GM12878 (cell line): Measurements from ENCODE around the gene KCNC1. TPM values are rescaled to one million over a fixed set of nuclear protein-coding genes. Genes with fewer than 3 reads are reported as not detected.

Source experiments
- polyA plus RNA-seq, 11 experiments: library from polyadenylated mRNA; depleted of rRNA in 4 of 11; unstranded in 6 of 11; stranded (reverse) in 5 of 11; fragments of >200 nt; fragmentation: Nextera tagmentation in 4 of 11; fragmentation: Illumina TruSeq in 1 of 11; extraction: Ambion mirVana in 4 of 11; extraction: Trizol in 1 of 11; gene quantifications; 1 replicate in 1 of 11; 2 replicates in 10 of 11; pipeline versions ENCODE4 v1.2.1 to v1.2.3, GENCODE V29; 2011 to 2016; ENCODE audit warnings: inconsistent platforms in 2 of 11, missing spikeins in 2 of 11, low read depth in 1 of 11
- total RNA-seq, 4 experiments: library from RNA; depleted of rRNA in 3 of 4; stranded (reverse); fragments of >200 nt in 3 of 4; fragmentation: Illumina TruSeq in 1 of 4; extraction: Trizol in 1 of 4; gene quantifications; 2 replicates each; pipeline versions ENCODE4 v1.2.1 to v1.2.3, GENCODE V29; 2013 to 2021

The KCNC1 gene
- total and polyA plus RNA-seq, 10 of the 15 experiments (the other 5 are each of a cell fraction or from before 2014, with no cell fraction given) = 0.27 to 0.34 TPM; not detected in 8

Other genes starting within 250 kb of the KCNC1 start
- gene USH1C, start 190.4 kb upstream of the KCNC1 start, total RNA-seq (2014; rRNA removed) = not detected in 2 replicates
- not detected in 2 replicates for gene USH1C, start 190.4 kb upstream of the KCNC1 start, total RNA-seq (2014; rRNA removed; fragmentation: Illumina TruSeq; extraction: Trizol)
- not detected in 2 replicates for gene USH1C, start 190.4 kb upstream of the KCNC1 start, total RNA-seq (2021)
- gene USH1C, start 190.4 kb upstream of the KCNC1 start, polyA plus RNA-seq (2011; rRNA removed) = not detected in 2 replicates
- not detected in 2 replicates for gene USH1C, start 190.4 kb upstream of the KCNC1 start, polyA plus RNA-seq (2014; fragmentation: Illumina TruSeq; extraction: Trizol)
- gene USH1C, start 190.4 kb upstream of the KCNC1 start, polyA plus RNA-seq (2014; fragmentation: Nextera tagmentation; extraction: Ambion mirVana) = not detected
- gene USH1C, start 190.4 kb upstream of the KCNC1 start, polyA plus RNA-seq (2014; rRNA removed) = not detected in 2 replicates
- gene USH1C, start 190.4 kb upstream of the KCNC1 start, polyA plus RNA-seq (2016; fragmentation: Nextera tagmentation; extraction: Ambion mirVana) = not detected
- not detected in 2 replicates for gene OTOG, start 187.5 kb upstream of the KCNC1 start, total RNA-seq (2014; rRNA removed)
- gene OTOG, start 187.5 kb upstream of the KCNC1 start, total RNA-seq (2014; rRNA removed; fragmentation: Illumina TruSeq; extraction: Trizol) = not detected in 2 replicates
- not detected in 2 replicates for gene OTOG, start 187.5 kb upstream of the KCNC1 start, total RNA-seq (2021)
- not detected in 2 replicates for gene OTOG, start 187.5 kb upstream of the KCNC1 start, polyA plus RNA-seq (2011; rRNA removed)
- not detected in 2 replicates for gene OTOG, start 187.5 kb upstream of the KCNC1 start, polyA plus RNA-seq (2014; fragmentation: Illumina TruSeq; extraction: Trizol)
- gene OTOG, start 187.5 kb upstream of the KCNC1 start, polyA plus RNA-seq (2014; fragmentation: Nextera tagmentation; extraction: Ambion mirVana) = not detected
- gene OTOG, start 187.5 kb upstream of the KCNC1 start, polyA plus RNA-seq (2014; rRNA removed) = not detected in 2 replicates
- gene OTOG, start 187.5 kb upstream of the KCNC1 start, polyA plus RNA-seq (2016; fragmentation: Nextera tagmentation; extraction: Ambion mirVana) = not detected
- not detected in 2 replicates for gene MYOD1, start 15.2 kb upstream of the KCNC1 start, total RNA-seq (2014; rRNA removed)
- gene MYOD1, start 15.2 kb upstream of the KCNC1 start, total RNA-seq (2014; rRNA removed; fragmentation: Illumina TruSeq; extraction: Trizol) = not detected in 2 replicates
- gene MYOD1, start 15.2 kb upstream of the KCNC1 start, total RNA-seq (2021) = not detected in 2 replicates
- gene MYOD1, start 15.2 kb upstream of the KCNC1 start, polyA plus RNA-seq (2011; rRNA removed) = not detected in 2 replicates
- not detected in 2 replicates for gene MYOD1, start 15.2 kb upstream of the KCNC1 start, polyA plus RNA-seq (2014; fragmentation: Illumina TruSeq; extraction: Trizol)
- gene MYOD1, start 15.2 kb upstream of the KCNC1 start, polyA plus RNA-seq (2014; fragmentation: Nextera tagmentation; extraction: Ambion mirVana) = not detected
- not detected in 2 replicates for gene MYOD1, start 15.2 kb upstream of the KCNC1 start, polyA plus RNA-seq (2014; rRNA removed)
- gene MYOD1, start 15.2 kb upstream of the KCNC1 start, polyA plus RNA-seq (2016; fragmentation: Nextera tagmentation; extraction: Ambion mirVana) = not detected